Mesendoderm (in vitro differentiated cells): ENCODE measurements around the gene GPR132. TPM values are rescaled to one million over a fixed set of nuclear protein-coding genes. Genes with fewer than 3 reads are reported as not detected.
"Not testable (repeated sequence)": the region's sequence is repeated elsewhere in the genome, so short reads cannot be mapped to it uniquely, and the experiment has no call there.

Experiments
- DNase-seq: peaks from one replicate; pipeline ENCODE4 v3.0.0; 2013
- H2AK5ac ChIP-seq: 2 replicates; pipeline ENCODE4 v1.6.1; 2013; ENCODE audit warnings: low read length, inconsistent platforms
- H2BK120ac ChIP-seq: 2 replicates; pipeline ENCODE4 v1.6.1; 2013; ENCODE audit warnings: low read depth, mild to moderate bottlenecking, low read length, moderate library complexity, mixed read lengths
- H2BK15ac ChIP-seq: replicated peaks from 2 replicates; pipeline ENCODE4 v1.6.1; 2013; ENCODE audit warnings: low read depth, mild to moderate bottlenecking, moderate library complexity
- H2BK5ac ChIP-seq: 2 replicates; pipeline ENCODE4 v1.6.1; 2013; ENCODE audit warnings: low read length, inconsistent platforms
- H3K18ac ChIP-seq: 2 replicates; pipeline ENCODE4 v1.6.1; 2013; ENCODE audit warnings: mild to moderate bottlenecking, low read length, mixed read lengths
- H3K23ac ChIP-seq: one replicate; pipeline ENCODE4 v1.6.1; 2013; ENCODE audit warnings: low read length
- H3K27ac ChIP-seq: 2 replicates; pipeline ENCODE4 v1.5.1; 2013; ENCODE audit warnings: low read depth, mild to moderate bottlenecking, inconsistent platforms, low read length, moderate library complexity
- H3K27me3 ChIP-seq: 2 replicates; pipeline ENCODE4 v1.6.1; 2013; ENCODE audit warnings: low read length, control low read depth, mild to moderate bottlenecking, inconsistent platforms; ENCODE audit not compliant: insufficient read depth, poor library complexity
- H3K36me3 ChIP-seq: 2 replicates; pipeline ENCODE4 v1.6.1; 2013; ENCODE audit warnings: low read length, inconsistent platforms; ENCODE audit not compliant: control insufficient read depth, insufficient read depth
- H3K4ac ChIP-seq: one replicate; pipeline ENCODE4 v1.6.1; 2013; ENCODE audit warnings: low read depth, mild to moderate bottlenecking, low read length, moderate library complexity
- H3K4me1 ChIP-seq: 2 replicates; pipeline ENCODE4 v1.6.1; 2013; ENCODE audit warnings: low read depth, low read length, inconsistent platforms; ENCODE audit not compliant: control insufficient read depth
- H3K4me2 ChIP-seq: 2 replicates; pipeline ENCODE4 v1.6.1; 2013; ENCODE audit warnings: low read length
- H3K4me3 ChIP-seq: 2 replicates; pipeline ENCODE4 v1.5.1; 2013; ENCODE audit warnings: mild to moderate bottlenecking, low read length
- H3K56ac ChIP-seq: one replicate; pipeline ENCODE4 v1.6.1; 2013; ENCODE audit warnings: low read length
- H3K79me1 ChIP-seq: 2 replicates; pipeline ENCODE4 v1.6.1; 2013; ENCODE audit warnings: low read length, inconsistent platforms
- H3K79me2 ChIP-seq: 2 replicates; pipeline ENCODE4 v1.6.1; 2013; ENCODE audit warnings: mild to moderate bottlenecking, low read length; ENCODE audit not compliant: control insufficient read depth, insufficient read depth
- H3K9ac ChIP-seq: 2 replicates; pipeline ENCODE4 v1.6.1; 2013; ENCODE audit warnings: low read length, inconsistent platforms
- H4K5ac ChIP-seq: one replicate; pipeline ENCODE4 v1.6.1; 2013; ENCODE audit warnings: low read length
- H4K8ac ChIP-seq: one replicate; pipeline ENCODE4 v1.6.1; 2013; ENCODE audit warnings: low read depth, mild to moderate bottlenecking, control low read depth, low read length, moderate library complexity
- WGBS: extraction: QIAGEN DNeasy Blood & Tissue Kit; methylation state at CpG from one replicate; pipeline ENCODE4 v1.1.7; 2013; ENCODE audit warnings: low lambda C conversion rate, missing lambda C conversion rate; ENCODE audit not compliant: insufficient coverage; ENCODE audit errors: extremely low coverage; 5-methylcytosine and 5-hydroxymethylcytosine counted together
- polyA plus RNA-seq, 2 experiments: library from polyadenylated mRNA; stranded (reverse); fragments of 200-250 nt; gene quantifications; one replicate each; pipeline ENCODE4 v1.2.3, GENCODE V29; 2013

The GPR132 gene, protein sequence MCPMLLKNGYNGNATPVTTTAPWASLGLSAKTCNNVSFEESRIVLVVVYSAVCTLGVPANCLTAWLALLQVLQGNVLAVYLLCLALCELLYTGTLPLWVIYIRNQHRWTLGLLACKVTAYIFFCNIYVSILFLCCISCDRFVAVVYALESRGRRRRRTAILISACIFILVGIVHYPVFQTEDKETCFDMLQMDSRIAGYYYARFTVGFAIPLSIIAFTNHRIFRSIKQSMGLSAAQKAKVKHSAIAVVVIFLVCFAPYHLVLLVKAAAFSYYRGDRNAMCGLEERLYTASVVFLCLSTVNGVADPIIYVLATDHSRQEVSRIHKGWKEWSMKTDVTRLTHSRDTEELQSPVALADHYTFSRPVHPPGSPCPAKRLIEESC
- polyA plus RNA-seq (2013, experiment 1 of 2): not detected
- not detected for polyA plus RNA-seq (2013, experiment 2 of 2)

DNA sequence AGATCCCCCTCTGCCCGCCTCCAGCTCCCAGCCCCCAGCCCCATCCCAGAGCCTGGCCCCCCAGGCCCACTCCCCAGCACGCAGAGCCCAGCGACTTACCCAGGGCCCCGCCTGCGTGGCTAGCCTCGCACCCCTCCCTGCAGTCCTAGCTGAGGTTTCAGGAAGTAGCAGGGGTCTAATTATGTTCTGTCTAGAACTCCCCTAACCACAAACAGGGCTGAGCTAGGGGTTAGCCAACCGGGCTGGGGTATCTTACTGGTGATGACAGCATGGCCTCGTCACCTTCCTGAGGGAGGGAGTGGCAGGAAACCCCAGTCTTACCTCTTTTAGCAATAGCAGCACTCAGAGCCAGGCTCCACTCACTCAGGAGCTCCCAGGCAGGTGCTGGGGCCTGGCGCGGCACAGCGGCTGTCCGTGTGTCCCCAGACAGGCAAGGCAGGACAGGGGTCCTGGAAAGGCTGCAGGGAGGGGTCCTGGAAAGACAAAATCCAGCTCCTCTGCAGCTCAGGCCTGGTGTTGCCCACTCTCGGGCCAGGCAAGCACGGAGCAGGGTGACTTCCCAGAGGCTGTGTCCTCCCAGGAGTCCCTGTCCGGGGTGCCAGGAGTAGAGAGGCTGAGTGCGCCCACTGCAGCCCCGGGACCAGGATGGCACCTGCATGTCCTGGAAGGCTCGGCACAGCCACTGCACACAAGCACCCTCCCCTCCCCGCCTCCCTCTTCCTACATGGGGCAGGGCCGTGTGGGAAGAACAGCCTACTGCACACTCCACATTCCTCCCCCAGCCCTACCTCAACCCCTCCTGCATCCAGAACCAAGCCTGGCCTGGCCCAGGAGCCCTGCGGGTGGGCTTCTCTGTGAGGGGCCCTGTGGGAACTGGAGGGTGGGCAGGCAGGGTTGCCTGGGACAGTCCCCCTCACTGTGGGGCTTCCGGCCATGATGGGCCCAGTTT, at the start of gene GPR132:
Gene GPR132 (minus strand): TSS at position 151 of the 949 bp plus-strand sequence. CDS start 10,010 bp downstream, outside the sequence.
- no peak within 1 kb of the TSS for H2BK5ac ChIP-seq
- H3K18ac ChIP-seq: no peak within 1 kb of the TSS
- H3K27me3 ChIP-seq: no peaks in the 10 kb centered on the region
- H3K79me1 ChIP-seq: no peaks in the 10 kb centered on the region
- H3K4me1 ChIP-seq: no peaks in the 10 kb centered on the region
- no peak within 1 kb of the TSS for H2BK120ac ChIP-seq
- no CpG with 5 or more reads among the region's 22 CpGs for WGBS
- H2BK15ac ChIP-seq: no peak within 1 kb of the TSS
- H3K36me3 ChIP-seq: no peaks in the 10 kb centered on the region
- H4K5ac ChIP-seq: no peak within 1 kb of the TSS
- no peak within 1 kb of the TSS for H3K4me2 ChIP-seq
- H3K79me2 ChIP-seq: no peaks in the 10 kb centered on the region
- no peak within 1 kb of the TSS for H3K4ac ChIP-seq
- no peak within 1 kb of the TSS for H4K8ac ChIP-seq
- DNase-seq: no peak
- no peak within 1 kb of the TSS for H3K27ac ChIP-seq
- no peak within 1 kb of the TSS for H3K9ac ChIP-seq
- no peak within 1 kb of the TSS for H3K23ac ChIP-seq
- no peak within 1 kb of the TSS for H3K56ac ChIP-seq
- H2AK5ac ChIP-seq: no peak within 1 kb of the TSS
- no peak within 1 kb of the TSS for H3K4me3 ChIP-seq

GRCh38 chr14:105109243-105109642, 44.0 kb upstream of the GPR132 start:
- H3K4me1 ChIP-seq, H3K27me3 ChIP-seq, H3K23ac ChIP-seq, H3K4me2 ChIP-seq, H2BK120ac ChIP-seq, H2AK5ac ChIP-seq, H4K8ac ChIP-seq, H2BK15ac ChIP-seq, H3K36me3 ChIP-seq, H3K56ac ChIP-seq, H3K18ac ChIP-seq, H3K79me1 ChIP-seq, H3K4me3 ChIP-seq, DNase-seq, H3K9ac ChIP-seq, H3K79me2 ChIP-seq, H3K27ac ChIP-seq, H4K5ac ChIP-seq, H3K4ac ChIP-seq, H2BK5ac ChIP-seq: not testable (repeated sequence)
- WGBS: no CpG with 5 or more reads among the region's 8 CpGs

- no peak overlapping the region for H3K18ac ChIP-seq
- H2BK120ac ChIP-seq: no peak overlapping the region
- no peak overlapping the region for H3K27ac ChIP-seq
- no peak overlapping the region for H4K5ac ChIP-seq
- H3K4me3 ChIP-seq: no peak overlapping the region
- no peaks in the 10 kb centered on the region for H3K79me1 ChIP-seq
- H2AK5ac ChIP-seq: no peak overlapping the region
- H3K4me2 ChIP-seq: no peak overlapping the region
- no peaks in the 10 kb centered on the region for H3K79me2 ChIP-seq
- DNase-seq: no peak
- H3K36me3 ChIP-seq: no peaks in the 10 kb centered on the region
- no peak overlapping the region for H3K9ac ChIP-seq
- H3K4ac ChIP-seq: no peak overlapping the region
- H2BK5ac ChIP-seq: no peak overlapping the region
- no peak overlapping the region for H4K8ac ChIP-seq
- no CpG with 5 or more reads among the region's 7 CpGs for WGBS
- no peaks in the 10 kb centered on the region for H3K4me1 ChIP-seq
- no peaks in the 10 kb centered on the region for H3K27me3 ChIP-seq
- H3K23ac ChIP-seq: no peak overlapping the region
- no peak overlapping the region for H2BK15ac ChIP-seq
- H3K56ac ChIP-seq: no peak overlapping the region
These were observed 43.3 kb upstream of the GPR132 start for GRCh38 chr14:105108516-105108864.

- WGBS: no CpG with 5 or more reads among the region's 9 CpGs
- no peak overlapping the region for H2AK5ac ChIP-seq
- no peaks in the 10 kb centered on the region for H3K36me3 ChIP-seq
- no peak overlapping the region for H3K9ac ChIP-seq
- H2BK15ac ChIP-seq: no peak overlapping the region
- no peak overlapping the region for H4K5ac ChIP-seq
- no peak overlapping the region for H3K4ac ChIP-seq
- no peak overlapping the region for H2BK5ac ChIP-seq
- H3K18ac ChIP-seq: no peak overlapping the region
- no peaks in the 10 kb centered on the region for H3K79me2 ChIP-seq
- DNase-seq: no peak
- no peak overlapping the region for H2BK120ac ChIP-seq
- no peak overlapping the region for H3K27ac ChIP-seq
- H3K4me3 ChIP-seq: no peak overlapping the region
- H4K8ac ChIP-seq: no peak overlapping the region
- H3K23ac ChIP-seq: no peak overlapping the region
- H3K4me1 ChIP-seq: no peaks in the 10 kb centered on the region
- no peak overlapping the region for H3K4me2 ChIP-seq
- H3K79me1 ChIP-seq: no peaks in the 10 kb centered on the region
- no peak overlapping the region for H3K56ac ChIP-seq
- no peaks in the 10 kb centered on the region for H3K27me3 ChIP-seq
These were observed 42.7 kb upstream of the GPR132 start for GRCh38 chr14:105107781-105108515.

DNA sequence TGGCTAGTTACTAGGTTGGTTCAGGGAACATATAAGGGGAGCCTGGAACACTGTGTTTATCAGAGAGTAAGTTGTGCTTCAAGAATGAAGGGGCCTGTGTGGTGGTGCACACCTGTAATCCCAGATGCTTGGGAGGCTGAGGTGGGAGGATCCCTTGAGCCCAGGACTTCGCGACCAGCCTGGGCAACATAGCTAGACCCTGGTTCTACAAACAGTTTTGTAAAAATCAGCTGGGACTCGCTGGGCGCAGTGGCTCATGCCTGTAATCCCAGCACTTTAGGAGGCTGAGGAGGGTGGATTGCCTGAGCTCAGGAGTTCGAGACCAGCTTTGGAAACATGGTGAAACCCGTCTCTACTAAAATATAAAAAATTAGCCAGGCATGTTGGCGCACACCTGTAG, 42.1 kb upstream of the GPR132 start:
- H2BK5ac ChIP-seq: no peak overlapping the region
- no peak overlapping the region for H3K9ac ChIP-seq
- no peak overlapping the region for H2BK120ac ChIP-seq
- no peaks in the 10 kb centered on the region for H3K79me2 ChIP-seq
- no peak overlapping the region for H3K27ac ChIP-seq
- WGBS: no CpG with 5 or more reads among the region's 7 CpGs
- no peak for DNase-seq
- H4K5ac ChIP-seq: no peak overlapping the region
- H3K79me1 ChIP-seq: no peaks in the 10 kb centered on the region
- H3K4me1 ChIP-seq: no peaks in the 10 kb centered on the region
- H3K27me3 ChIP-seq: no peaks in the 10 kb centered on the region
- no peak overlapping the region for H3K4ac ChIP-seq
- no peak overlapping the region for H2BK15ac ChIP-seq
- no peak overlapping the region for H3K4me2 ChIP-seq
- H3K4me3 ChIP-seq: no peak overlapping the region
- H2AK5ac ChIP-seq: no peak overlapping the region
- no peak overlapping the region for H3K18ac ChIP-seq
- no peaks in the 10 kb centered on the region for H3K36me3 ChIP-seq
- H3K56ac ChIP-seq: no peak overlapping the region
- no peak overlapping the region for H4K8ac ChIP-seq
- no peak overlapping the region for H3K23ac ChIP-seq
